K562 (cell line): ENCODE data around the gene GBA2. TPM values are rescaled to one million over a fixed set of nuclear protein-coding genes. Genes with fewer than 3 reads are reported as not detected.

ENCODE experiments used
- ATAC-seq: fragments of 200-7000 bp; cut with Tn5 transposase; 3 replicates; pipeline ENCODE4 v1.9.1; 2020; ENCODE audit warnings: moderate library complexity
- BruUV-seq: library from RNA; stranded (reverse); fragments of 400-500 nt; replicated peaks from 2 replicates; lab custom pipeline; 2021; lab: Mats Ljungman, UMichigan
- CTCF ChIA-PET: fragments of 300-600 bp; formaldehyde crosslinking; extraction: SDS; loops from one replicate; lab custom pipeline; 2021; ENCODE audit warnings: low intra/inter-chr PET ratio; lab: Yijun Ruan, JAX
- POLR2A ChIA-PET: fragments of 300-600, 350-650 bp; sonication (Branson Sonifier 250); formaldehyde crosslinking; extraction: SDS; loops from one replicate; lab custom pipeline; 2021; ENCODE audit warnings: antibody characterized with exemption, inconsistent platforms; lab: Yijun Ruan, JAX
- DNase-seq, 4 experiments: peaks; one replicate each; pipeline versions ENCODE4 v3.0.0 to v3.0.0-alpha.2; 2011 to 2018; ENCODE audit warnings: low spot score in 3 of 4, mixed read lengths in 3 of 4; ENCODE audit errors: extremely low read depth in 1 of 4
- FAIRE-seq: peaks from 2 replicates; lab custom pipeline; 2011; peaks lifted over from hg19 to GRCh38; lab: Jason Lieb, UNC
- H2AFZ ChIP-seq: 2 replicates; pipeline ENCODE4 v1.6.0; 2011; ENCODE audit warnings: low read depth, low read length, control low read depth, inconsistent platforms
- H3K27ac ChIP-seq: fragments of 200-600 bp; 3 replicates; pipeline ENCODE4 v1.8.0; 2011; ENCODE audit warnings: low read depth, mild to moderate bottlenecking, control low read depth, inconsistent platforms, low read length, moderate library complexity, mixed read lengths; ENCODE audit errors: extremely low read depth
- H3K27me3 ChIP-seq, 2 experiments: fragments of 300-600 bp in 1 of 2; 2 replicates in 1 of 2; 3 replicates in 1 of 2; pipeline versions ENCODE4 v1.6.0 to v1.8.0; 2011; ENCODE audit warnings: inconsistent platforms in 2 of 2, low read length in 2 of 2, mild to moderate bottlenecking in 1 of 2, mixed read lengths in 1 of 2, moderate library complexity in 1 of 2; ENCODE audit not compliant: control insufficient read depth in 2 of 2, insufficient read depth in 2 of 2
- H3K36me3 ChIP-seq: fragments of 300-600 bp; 3 replicates; pipeline ENCODE4 v1.8.0; 2011; ENCODE audit warnings: mild to moderate bottlenecking, low read length, inconsistent platforms; ENCODE audit not compliant: control insufficient read depth, insufficient read depth
- H3K4me1 ChIP-seq, 2 experiments: fragments of 200-600 bp in 1 of 2; replicated peaks in 1 of 2; 2 replicates in 1 of 2; 3 replicates in 1 of 2; pipeline versions ENCODE4 v1.5.1 to v1.8.0; 2011; ENCODE audit warnings: inconsistent platforms in 2 of 2, low read length in 2 of 2, mild to moderate bottlenecking in 1 of 2, mixed read lengths in 1 of 2, moderate library complexity in 1 of 2; ENCODE audit not compliant: control insufficient read depth in 2 of 2, insufficient read depth in 2 of 2
- H3K4me2 ChIP-seq: 2 replicates; pipeline ENCODE4 v1.6.1; 2011; ENCODE audit warnings: low read length, control low read depth, inconsistent platforms, mixed read lengths; ENCODE audit not compliant: insufficient read depth
- H3K4me3 ChIP-seq: fragments of 200-600 bp; sonication (generic), shearing (Covaris generic); 2 replicates; pipeline ENCODE4 v1.5.1; 2016; ENCODE audit warnings: control low read depth, inconsistent platforms
- H3K79me2 ChIP-seq: fragments of 200-600 bp; 3 replicates; pipeline ENCODE4 v1.8.0; 2011; ENCODE audit warnings: low read length, inconsistent platforms; ENCODE audit not compliant: control insufficient read depth, insufficient read depth
- H3K9ac ChIP-seq, 2 experiments: 2 replicates each; pipeline versions ENCODE4 v1.6.0 to v1.6.1; 2011; ENCODE audit warnings: low read depth in 2 of 2, low read length in 2 of 2, control low read depth in 1 of 2, inconsistent platforms in 1 of 2, mild to moderate bottlenecking in 1 of 2, mixed read lengths in 1 of 2; ENCODE audit not compliant: insufficient read depth in 1 of 2
- H3K9me1 ChIP-seq: one replicate; pipeline ENCODE4 v1.6.0; 2011; ENCODE audit warnings: inconsistent platforms, mild to moderate bottlenecking, low read length, moderate library complexity; ENCODE audit not compliant: control insufficient read depth, insufficient read depth
- H3K9me3 ChIP-seq: replicated peaks from 2 replicates; pipeline ENCODE4 v1.5.1; 2011; ENCODE audit warnings: low read depth, low read length, inconsistent platforms; ENCODE audit not compliant: control insufficient read depth, insufficient read depth
- H4K20me1 ChIP-seq: replicated peaks from 2 replicates; pipeline ENCODE4 v1.6.1; 2011; ENCODE audit warnings: low read length, inconsistent platforms, mixed read lengths; ENCODE audit not compliant: control insufficient read depth, insufficient read depth
- CC2D1A ChIP-seq: fragments of 450-650 bp; IDR thresholded peaks from 2 replicates; pipeline ENCODE4 v1.6.1; 2017; ENCODE audit warnings: mild to moderate bottlenecking
- CREB5 ChIP-seq: fragments of 250-450 bp; sonication (Bioruptor Pico); IDR thresholded peaks from 2 replicates; pipeline ENCODE4 v1.5.0; 2020; ENCODE audit warnings: mild to moderate bottlenecking
- DEAF1 ChIP-seq: fragments of 450-650 bp; formaldehyde crosslinking; IDR thresholded peaks from 2 replicates; pipeline ENCODE4 v1.4.0; 2020; ENCODE audit warnings: mild to moderate bottlenecking, moderate library complexity
- PHF21A ChIP-seq: fragments of 450-650 bp; IDR thresholded peaks from 2 replicates; pipeline ENCODE4 v1.6.1; 2017; ENCODE audit warnings: low read depth, borderline replicate concordance
- RAD21 ChIP-seq, 2 experiments: fragments of 250-450 bp in 1 of 2; fragments of 450-650 bp in 1 of 2; sonication (Bioruptor Pico) in 1 of 2; formaldehyde crosslinking in 1 of 2; IDR thresholded peaks in 1 of 2; conservative IDR thresholded peaks in 1 of 2; 2 replicates each; pipeline versions ENCODE4 v1.4.0 to v1.8.0; 2020 to 2022; ENCODE audit warnings: mild to moderate bottlenecking in 2 of 2, moderate library complexity in 1 of 2
- RB1 ChIP-seq: fragments of 450-650 bp; IDR thresholded peaks from 2 replicates; pipeline ENCODE4 v1.6.1; 2017; ENCODE audit warnings: low read depth, mild to moderate bottlenecking
- REST ChIP-seq, 2 experiments: fragments of 450-650 bp; formaldehyde crosslinking in 1 of 2; IDR thresholded peaks; 2 replicates each; pipeline versions ENCODE4 v1.4.0 to v1.6.1; 2014 to 2020; ENCODE audit warnings: mild to moderate bottlenecking in 2 of 2, borderline replicate concordance in 1 of 2, low read depth in 1 of 2
- WGBS: fragments of 100-300 bp; shearing (Covaris generic); methylation state at CpG from one replicate; pipeline ENCODE4 v1.1.6; 2016; ENCODE audit warnings: low coverage, mixed read lengths; ENCODE audit not compliant: insufficient coverage; ENCODE audit errors: missing lambda C conversion rate; 5-methylcytosine and 5-hydroxymethylcytosine counted together
- in situ Hi-C: fragments of 300-500 bp; cut with MboI; formaldehyde crosslinking; loops from 4 replicates; pipeline ENCODE4 v1.15.0; 2018; ENCODE audit warnings: inconsistent platforms, mixed read lengths
- intact Hi-C: fragments of 100-400 bp; cut with micrococcal nuclease; formaldehyde crosslinking; loops from 2 replicates; pipeline ENCODE4 v1.14.2; 2022
- polyA plus RNA-seq, 8 experiments: library from polyadenylated mRNA; depleted of rRNA in 4 of 8; stranded (reverse) in 5 of 8; unstranded in 3 of 8; fragments of >200 nt; fragmentation: Nextera tagmentation in 2 of 8; fragmentation: Illumina TruSeq in 1 of 8; extraction: Ambion mirVana in 2 of 8; extraction: Trizol in 1 of 8; gene quantifications; 2 replicates each; pipeline versions ENCODE4 v1.2.1 to v1.2.3, GENCODE V29; 2011 to 2014; ENCODE audit warnings: inconsistent platforms in 1 of 8, missing spikeins in 1 of 8
- total RNA-seq, 7 experiments: library from RNA; depleted of rRNA in 6 of 7; stranded (reverse); fragments of >200 nt in 6 of 7; fragmentation: Illumina TruSeq in 2 of 7; extraction: Trizol in 2 of 7; gene quantifications; 2 replicates each; pipeline versions ENCODE4 v1.2.1 to v1.2.3, GENCODE V29; 2011 to 2021; ENCODE audit warnings: low replicate concordance in 1 of 7

The GBA2 gene
- total and polyA plus RNA-seq, 9 of the 15 experiments (the other 6 are each of a cell fraction or from before 2014, with no cell fraction given), result 14.1 to 60.4 (median 32.1) TPM

GRCh38 chr9:35790385-35791296, 41.6 kb upstream of the GBA2 start:
- DNase-seq (peak; percentile 70 to 74 (median 71)), FAIRE-seq (peak; percentile 92), ATAC-seq (peak; percentile 97)
- CTCF ChIA-PET, result interaction anchor here (1.1 to 2.8 kb wide), 3 partner anchors 36 to 309 kb away, joined by 3 to 28 read pairs (median 13); no protein-coding TSS in a partner anchor
- BruUV-seq, result no TSS peak
- intact Hi-C loops (loop anchor here (1.0 kb wide), 3 partner anchors 23 to 92 kb away; no protein-coding TSS in a partner anchor), in situ Hi-C loops (loop anchor here (10.0 kb wide), 1 partner anchor 94 kb away; no protein-coding TSS in a partner anchor)
- Histone ChIP-seq H3K9me1 (no peaks in the 10 kb centered on the region), H3K4me1 (peaks cover 6% of the 10 kb centered on the region in 2 experiments; a peak in 4 of 5 replicates), H4K20me1 (no peaks in the 10 kb centered on the region), H3K9ac (no peak overlapping the region), H3K79me2 (no peaks in the 10 kb centered on the region), H3K27ac (no peak overlapping the region), H3K36me3 (peaks cover 23% of the 10 kb centered on the region; the same call in 2 of the 3 replicates), H3K4me3 (no peak overlapping the region), H3K9me3 (no peaks in the 10 kb centered on the region), H3K27me3 (no peaks in the 10 kb centered on the region), H3K4me2 (no peak overlapping the region), H2AFZ (no peak overlapping the region)
- 52% methylated on average over 19 of the region's 37 CpGs for WGBS
- POLR2A ChIA-PET, result interaction anchor here (0.6 to 1.5 kb wide), 5 partner anchors 28 to 133 kb away, joined by 3 to 4 read pairs (median 3); no protein-coding TSS in a partner anchor
- TF ChIP-seq RB1, result peak; percentile 38; the same call in 1 of the 2 replicates
- peak; percentile 35; the same call in 1 of the 2 replicates for TF ChIP-seq DEAF1 (CRISPR knock-in tag)
- peak; percentile 48 to 76 for TF ChIP-seq RAD21 (CRISPR knock-in tag; conservative IDR thresholded peaks at IDR 0.05 in 1 of 2, IDR thresholded peaks at IDR 0.05 in 1 of 2)
- TF ChIP-seq PHF21A, result no peak
- peak; percentile 69; the same call in 1 of the 2 replicates for TF ChIP-seq CC2D1A
- no peak for TF ChIP-seq CREB5 (CRISPR knock-in tag)
- TF ChIP-seq REST (IDR thresholded peaks at IDR 0.05; ENCODE audit: borderline replicate concordance), result peak; percentile 61; the same call in 1 of the 2 replicates
- no peak for TF ChIP-seq REST (CRISPR knock-in tag; IDR thresholded peaks at IDR 0.05; ENCODE audit: low read depth)
